ENCODE data around the gene PHF21B.

PHF21B gene

DNA sequence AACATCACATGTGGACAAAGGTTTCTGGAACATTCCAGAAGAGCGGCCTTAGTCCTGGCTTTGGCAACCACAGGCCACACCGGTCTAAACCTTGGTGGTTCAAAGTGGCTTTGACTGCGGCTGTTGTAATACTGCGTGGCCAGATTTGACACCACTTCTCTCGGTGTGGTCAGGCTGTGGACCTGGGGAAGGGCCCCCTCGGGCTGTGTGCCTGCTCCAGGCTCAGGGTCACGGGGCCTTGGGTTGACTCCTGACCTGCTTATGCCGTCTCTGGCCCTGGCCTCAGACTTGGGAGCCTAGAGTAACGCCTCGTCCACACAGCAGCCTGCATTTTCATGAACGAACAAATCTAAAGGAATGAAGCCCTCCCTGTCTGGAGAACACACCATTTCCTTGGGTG, 118.0 kb downstream of the PHF21B start:
- Histone ChIP-seq H3K27ac (no peak overlapping the region), H3K4me3 (no peak overlapping the region)
- DNase-seq (ENCODE audit: low spot score), result peak; percentile 65
- TF ChIP-seq, protein P1, sequence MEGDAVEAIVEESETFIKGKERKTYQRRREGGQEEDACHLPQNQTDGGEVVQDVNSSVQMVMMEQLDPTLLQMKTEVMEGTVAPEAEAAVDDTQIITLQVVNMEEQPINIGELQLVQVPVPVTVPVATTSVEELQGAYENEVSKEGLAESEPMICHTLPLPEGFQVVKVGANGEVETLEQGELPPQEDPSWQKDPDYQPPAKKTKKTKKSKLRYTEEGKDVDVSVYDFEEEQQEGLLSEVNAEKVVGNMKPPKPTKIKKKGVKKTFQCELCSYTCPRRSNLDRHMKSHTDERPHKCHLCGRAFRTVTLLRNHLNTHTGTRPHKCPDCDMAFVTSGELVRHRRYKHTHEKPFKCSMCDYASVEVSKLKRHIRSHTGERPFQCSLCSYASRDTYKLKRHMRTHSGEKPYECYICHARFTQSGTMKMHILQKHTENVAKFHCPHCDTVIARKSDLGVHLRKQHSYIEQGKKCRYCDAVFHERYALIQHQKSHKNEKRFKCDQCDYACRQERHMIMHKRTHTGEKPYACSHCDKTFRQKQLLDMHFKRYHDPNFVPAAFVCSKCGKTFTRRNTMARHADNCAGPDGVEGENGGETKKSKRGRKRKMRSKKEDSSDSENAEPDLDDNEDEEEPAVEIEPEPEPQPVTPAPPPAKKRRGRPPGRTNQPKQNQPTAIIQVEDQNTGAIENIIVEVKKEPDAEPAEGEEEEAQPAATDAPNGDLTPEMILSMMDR (IDR thresholded peaks at IDR 0.05), result no peak

DNA sequence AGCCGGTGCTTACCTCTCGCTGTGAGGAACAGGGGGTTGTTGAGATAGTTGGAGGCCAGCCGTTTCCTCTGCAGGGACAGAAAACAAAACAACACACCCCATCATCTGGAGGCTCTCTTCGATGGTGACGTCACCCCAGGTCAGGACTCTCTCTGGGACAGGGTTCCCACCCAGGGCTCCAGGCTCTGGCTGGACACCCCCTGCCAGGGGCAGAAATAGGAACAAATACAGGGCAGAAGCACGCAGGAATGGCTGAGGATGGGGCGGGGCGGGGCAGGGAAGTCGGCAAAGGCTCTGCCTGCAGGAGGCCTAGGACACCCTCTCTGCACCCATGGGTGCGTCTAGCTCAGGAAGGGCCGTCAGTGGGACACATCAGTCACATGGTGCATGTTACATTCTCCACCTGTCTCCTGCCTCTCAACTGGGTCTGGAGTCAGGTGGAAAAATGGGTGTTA, 118.5 kb downstream of the PHF21B start:
- DNase-seq (ENCODE audit: low spot score), result peak; percentile 49
- Histone ChIP-seq H3K4me3 (no peak overlapping the region), H3K27ac (no peak overlapping the region)
- TF ChIP-seq, protein P1 (IDR thresholded peaks at IDR 0.05), result no peak

DNA sequence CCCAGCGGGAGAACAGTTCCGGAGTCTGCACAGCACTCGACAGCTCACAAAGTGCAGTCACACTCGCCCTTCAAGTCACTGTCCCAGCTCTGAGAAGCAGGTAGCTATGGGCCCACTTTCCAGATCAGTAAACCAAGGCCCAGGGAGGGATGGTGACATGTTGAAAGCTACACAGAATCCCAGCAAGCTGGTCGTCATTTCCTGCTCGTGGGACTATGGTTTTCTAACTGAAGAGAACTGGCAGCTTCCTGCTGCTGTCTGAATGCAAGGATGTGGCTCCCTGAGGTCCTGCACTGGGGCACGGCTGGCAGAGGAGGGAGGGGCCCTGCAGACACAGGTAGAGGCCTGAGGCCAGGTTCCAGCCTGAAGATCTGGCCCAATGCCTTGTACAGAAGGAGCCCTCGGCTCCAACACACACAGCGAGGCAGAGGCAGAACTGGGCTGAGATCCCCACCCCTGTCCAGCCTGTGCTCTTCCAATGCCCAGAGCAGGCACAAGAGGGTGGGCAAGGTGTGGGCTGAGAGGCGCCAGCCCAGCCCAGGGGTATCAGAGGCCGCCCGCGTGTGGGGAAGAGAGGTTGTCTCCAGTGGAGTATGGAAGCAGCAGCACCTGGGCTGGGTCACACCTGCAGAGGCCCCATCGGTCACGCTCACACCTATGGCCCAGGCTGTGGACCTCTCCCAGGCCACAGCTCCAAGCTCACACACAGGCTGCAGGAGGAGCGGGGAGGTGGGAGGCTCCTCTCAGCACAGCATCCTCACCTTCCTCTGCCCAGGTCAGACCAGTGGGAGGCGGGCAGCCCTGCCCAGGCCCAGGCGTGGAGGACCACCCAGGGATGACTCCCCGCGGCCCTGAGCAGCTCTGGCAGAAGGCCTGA, 119.2 kb downstream of the PHF21B start:
- Histone ChIP-seq H3K4me3 (no peak overlapping the region), H3K27ac (no peak overlapping the region)
- DNase-seq (ENCODE audit: low spot score), result peak; percentile 57
- TF ChIP-seq, protein P1 (IDR thresholded peaks at IDR 0.05), result no peak

DNA sequence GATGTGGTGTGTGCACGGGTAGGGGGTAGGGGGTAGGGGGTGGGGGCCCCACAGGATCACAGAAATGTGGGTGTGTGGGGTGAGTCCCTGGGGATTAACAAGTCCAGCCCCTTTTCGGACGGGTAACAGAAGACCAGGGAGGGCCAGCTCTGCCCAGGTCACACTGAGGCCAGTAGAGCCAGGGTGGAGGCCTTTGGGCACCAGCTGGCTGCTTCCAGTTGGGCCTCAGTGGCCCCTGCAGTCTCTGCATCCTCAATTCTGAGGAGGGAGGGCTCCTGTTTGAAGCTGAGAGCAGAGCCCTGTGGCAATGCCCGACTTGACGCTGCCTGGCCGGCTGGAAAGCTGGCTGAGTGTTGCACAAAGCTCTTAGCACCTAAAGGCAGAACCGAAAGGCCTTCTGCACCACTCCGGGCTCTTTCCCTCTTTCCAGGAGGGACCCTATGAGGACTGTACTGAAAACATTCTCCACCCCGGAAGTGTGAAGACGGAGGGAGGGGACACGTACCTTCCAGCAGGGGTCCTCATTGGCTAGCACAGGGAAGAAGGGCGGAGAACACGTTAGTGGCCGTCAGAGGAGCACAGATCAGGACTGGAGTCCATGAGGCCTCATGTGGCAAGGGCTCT, 120.4 kb downstream of the PHF21B start:
- Histone ChIP-seq H3K27ac (no peak overlapping the region), H3K4me3 (no peak overlapping the region)
- TF ChIP-seq, protein P1 (IDR thresholded peaks at IDR 0.05), result no peak
- peak; percentile 43 for DNase-seq (ENCODE audit: low spot score)

DNA sequence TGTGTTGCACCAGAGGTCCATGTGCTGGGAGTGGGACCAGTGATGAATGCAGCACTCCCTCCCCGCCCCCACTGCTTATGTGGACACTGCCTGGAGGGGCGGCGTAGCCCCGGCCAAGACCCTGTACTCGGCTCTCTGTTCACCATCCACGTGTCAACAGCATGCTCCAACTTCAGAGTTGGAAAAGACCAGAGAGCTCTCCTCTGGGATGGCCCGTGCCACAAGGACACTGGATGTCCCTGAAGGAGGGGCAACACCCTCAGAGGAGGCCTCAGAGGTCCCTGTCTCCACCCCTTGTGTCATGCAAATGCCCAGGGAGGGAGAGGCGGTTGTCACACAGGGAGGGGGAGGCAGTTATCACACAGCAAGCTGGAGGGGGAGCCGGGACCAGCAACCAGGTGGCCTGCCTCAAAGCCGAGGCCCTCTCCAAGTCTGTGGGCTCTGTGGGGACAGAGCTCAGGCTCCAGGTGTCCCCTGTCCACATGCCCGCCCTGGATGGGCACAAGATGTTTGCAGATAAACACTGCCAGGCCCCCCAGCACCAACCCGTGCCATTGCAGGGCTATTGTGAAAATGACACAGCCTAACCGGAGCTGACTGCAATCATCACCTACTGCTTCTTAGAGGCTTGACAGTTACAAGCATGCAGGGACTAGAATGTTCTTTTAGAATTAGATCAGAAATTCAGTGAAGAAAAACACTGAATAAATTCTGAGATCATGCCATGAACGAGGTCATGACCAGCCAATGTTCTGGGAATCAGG, 121.1 kb downstream of the PHF21B start:
- TF ChIP-seq, protein P1 (IDR thresholded peaks at IDR 0.05), result no peak
- peak; percentile 65 for DNase-seq (ENCODE audit: low spot score)
- H3K4me3 ChIP-seq, result no peak overlapping the region
- no peak overlapping the region for H3K27ac ChIP-seq

DNA sequence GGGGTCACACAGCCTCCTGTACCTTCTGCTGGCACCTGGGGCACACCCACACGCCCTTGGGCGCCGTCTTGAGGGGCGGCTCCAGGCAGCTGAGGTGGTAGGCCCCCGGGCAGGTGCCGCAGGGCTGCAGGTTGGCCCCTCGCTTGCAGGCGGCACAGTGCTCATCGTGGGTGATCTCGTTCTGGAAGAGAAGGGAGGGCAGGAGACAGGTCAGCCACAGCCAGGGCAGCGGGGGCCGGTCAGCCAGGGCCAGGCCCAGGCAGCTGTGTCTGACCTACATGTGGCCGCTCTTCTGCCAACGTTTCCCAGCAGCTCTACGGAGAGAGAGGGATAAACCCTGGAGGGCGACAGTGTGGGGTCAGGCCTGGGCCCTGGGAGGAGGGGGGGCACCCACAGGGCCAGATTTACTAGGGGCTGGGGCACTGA, 121.9 kb downstream of the PHF21B start:
- no peak overlapping the region for H3K27ac ChIP-seq
- TF ChIP-seq, protein P1 (IDR thresholded peaks at IDR 0.05), result no peak
- no peak overlapping the region for H3K4me3 ChIP-seq
- DNase-seq (ENCODE audit: low spot score), result peak; percentile 52

All from coronary artery (tissue), 2 donors.